K562 (cell line): ENCODE results near the gene ANKRD10. TPM values are rescaled to one million over a fixed set of nuclear protein-coding genes. Genes with fewer than 3 reads are reported as not detected.

Experiments used
- ETV6 ChIP-seq, 3 experiments: fragments of 150-350 bp in 1 of 3; sonication (generic) in 1 of 3; formaldehyde crosslinking in 1 of 3; IDR thresholded peaks; 2 replicates each; pipeline versions ENCODE4 v1.6.1 to v1.8.0; 2014 to 2022; ENCODE audit warnings: borderline replicate concordance in 2 of 3, low read depth in 2 of 3, antibody characterized with exemption in 1 of 3, low read length in 1 of 3, mild to moderate bottlenecking in 1 of 3, missing genetic modification reagents in 1 of 3
- GABPA ChIP-seq: fragments of 200-800 bp; sonication (Bioruptor generic); conservative IDR thresholded peaks from 2 replicates; pipeline ENCODE4 v1.6.1; 2016; ENCODE audit warnings: low read depth, missing genetic modification characterization, missing compliant biosample characterization
- HNRNPUL1 ChIP-seq: fragments of 200-400 bp; formaldehyde crosslinking; IDR thresholded peaks from 2 replicates; pipeline ENCODE4 v1.6.1; 2017; ENCODE audit warnings: low read length
- IRF2 ChIP-seq: sonication (generic); formaldehyde crosslinking; IDR thresholded peaks from 2 replicates; pipeline ENCODE4 v1.8.1; 2022; ENCODE audit warnings: mild to moderate bottlenecking, missing genetic modification reagents
- KLF13 ChIP-seq: fragments of 450-650 bp; IDR thresholded peaks from 2 replicates; pipeline ENCODE4 v1.6.1; 2016; ENCODE audit warnings: missing genetic modification characterization, low read depth, mild to moderate bottlenecking, missing compliant biosample characterization, moderate library complexity, borderline replicate concordance
- MAFK ChIP-seq: IDR thresholded peaks from 2 replicates; pipeline ENCODE4 v1.6.1; 2011; ENCODE audit warnings: low read length, improper control_type of control experiment
- NFXL1 ChIP-seq: fragments of 450-650 bp; formaldehyde crosslinking; IDR thresholded peaks from 2 replicates; pipeline ENCODE4 v1.4.0; 2021; ENCODE audit warnings: mild to moderate bottlenecking
- PHB2 ChIP-seq: fragments of 450-650 bp; IDR thresholded peaks from 2 replicates; pipeline ENCODE4 v1.6.1; 2017; ENCODE audit warnings: low read depth
- PHF21A ChIP-seq: fragments of 450-650 bp; IDR thresholded peaks from 2 replicates; pipeline ENCODE4 v1.6.1; 2017; ENCODE audit warnings: low read depth, borderline replicate concordance
- POLR2G ChIP-seq: fragments of 200-400 bp; formaldehyde crosslinking; IDR thresholded peaks from 2 replicates; pipeline ENCODE4 v1.6.1; 2017; ENCODE audit warnings: low read depth, mild to moderate bottlenecking, antibody characterized with exemption, low read length, moderate library complexity
- SRSF9 ChIP-seq: fragments of 200-400 bp; formaldehyde crosslinking; IDR thresholded peaks from 2 replicates; pipeline ENCODE4 v1.6.1; 2017; ENCODE audit warnings: low read depth, low read length, borderline replicate concordance
- XRCC5 ChIP-seq: fragments of 200-400 bp; formaldehyde crosslinking; IDR thresholded peaks from 2 replicates; pipeline ENCODE4 v1.6.1; 2017; ENCODE audit warnings: low read depth, mild to moderate bottlenecking, low read length
- ZNF146 ChIP-seq: IDR thresholded peaks from one replicate; pipeline ENCODE4 v1.6.1; 2018; ENCODE audit warnings: missing compliant biosample characterization; ENCODE audit not compliant: unreplicated experiment
- ZNF24 ChIP-seq: fragments of 450-650 bp; IDR thresholded peaks from 2 replicates; pipeline ENCODE4 v1.6.1; 2016
- polyA plus RNA-seq, 8 experiments: library from polyadenylated mRNA; depleted of rRNA in 4 of 8; stranded (reverse) in 5 of 8; unstranded in 3 of 8; fragments of >200 nt; fragmentation: Nextera tagmentation in 2 of 8; fragmentation: Illumina TruSeq in 1 of 8; extraction: Ambion mirVana in 2 of 8; extraction: Trizol in 1 of 8; gene quantifications; 2 replicates each; pipeline versions ENCODE4 v1.2.1 to v1.2.3, GENCODE V29; 2011 to 2014; ENCODE audit warnings: inconsistent platforms in 1 of 8, missing spikeins in 1 of 8
- total RNA-seq, 7 experiments: library from RNA; depleted of rRNA in 6 of 7; stranded (reverse); fragments of >200 nt in 6 of 7; fragmentation: Illumina TruSeq in 2 of 7; extraction: Trizol in 2 of 7; gene quantifications; 2 replicates each; pipeline versions ENCODE4 v1.2.1 to v1.2.3, GENCODE V29; 2011 to 2021; ENCODE audit warnings: low replicate concordance in 1 of 7
- TF ChIP-seq, protein P1 (sequence below): fragments of 250-450 bp; sonication (Bioruptor Pico); IDR thresholded peaks from 2 replicates; pipeline ENCODE4 v1.4.0; 2020; ENCODE audit warnings: borderline replicate concordance
- TF ChIP-seq, protein P2 (sequence below): fragments of 450-650 bp; IDR thresholded peaks from 2 replicates; pipeline ENCODE4 v1.6.1; 2014; ENCODE audit warnings: low read depth, mild to moderate bottlenecking, moderate library complexity, borderline replicate concordance
- TF ChIP-seq, protein P3 (sequence below): fragments of 200-400 bp; formaldehyde crosslinking; IDR thresholded peaks from 2 replicates; pipeline ENCODE4 v1.6.1; 2017; ENCODE audit warnings: mild to moderate bottlenecking, low read depth, low read length, moderate library complexity
- TF ChIP-seq, protein P4 (sequence below): sonication (generic); formaldehyde crosslinking; IDR thresholded peaks from 2 replicates; pipeline ENCODE4 v1.9.0; 2022; ENCODE audit warnings: mild to moderate bottlenecking, missing genetic modification reagents
- TF ChIP-seq, protein P5 (sequence below), 2 experiments: fragments of 200-800 bp in 1 of 2; sonication (Bioruptor generic) in 1 of 2; sonication (generic) in 1 of 2; formaldehyde crosslinking in 1 of 2; IDR thresholded peaks in 1 of 2; conservative IDR thresholded peaks in 1 of 2; 2 replicates each; pipeline versions ENCODE4 v1.5.0 to v1.6.1; 2016 to 2020; ENCODE audit warnings: missing compliant biosample characterization in 1 of 2, missing genetic modification characterization in 1 of 2, missing genetic modification reagents in 1 of 2

The ANKRD10 gene
- total and polyA plus RNA-seq, 9 of the 15 experiments (the other 6 are each of a cell fraction or from before 2014, with no cell fraction given) = 21.7 to 183 (median 45.0) TPM

DNA sequence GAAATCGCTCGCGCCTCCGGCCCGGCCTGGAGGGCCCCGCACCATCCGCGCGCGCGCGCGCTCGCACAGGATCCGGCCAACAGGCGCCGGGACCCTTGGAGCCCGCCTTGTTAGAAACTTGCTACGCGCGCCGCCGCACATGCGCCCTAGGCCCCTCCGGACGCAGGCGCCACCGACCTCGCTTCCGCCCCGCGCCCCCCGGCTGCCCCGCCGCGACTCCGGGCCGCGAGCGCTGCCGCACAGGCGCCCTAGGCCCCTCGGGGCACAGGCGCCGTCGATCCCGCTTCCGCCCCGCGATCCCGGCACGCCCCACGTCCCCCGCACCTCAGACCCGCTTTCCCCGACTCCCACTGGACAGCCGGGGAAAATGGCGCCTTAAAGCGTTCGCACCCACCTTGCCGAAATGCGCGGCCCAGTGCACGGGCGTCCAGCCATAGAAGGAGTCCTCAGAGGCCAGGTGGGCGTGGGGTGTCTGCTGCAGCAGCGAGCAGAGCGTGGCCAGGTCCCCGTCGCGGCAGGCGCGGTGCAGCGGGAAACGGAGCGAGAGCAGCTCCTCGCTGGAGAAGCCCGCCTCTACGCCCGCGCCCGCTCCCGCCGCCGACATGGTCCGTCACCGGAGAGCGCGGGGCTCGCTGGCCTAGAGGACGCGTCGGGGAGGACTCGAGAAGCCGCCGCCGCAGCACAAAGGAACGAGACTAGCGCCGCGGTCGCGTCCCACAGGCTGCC, 375 bp downstream of the ANKRD10 start (continued):
- TF ChIP-seq IRF2 (CRISPR knock-in tag) = no peak
- TF ChIP-seq ZNF24 = no peak
- TF ChIP-seq, protein P1, sequence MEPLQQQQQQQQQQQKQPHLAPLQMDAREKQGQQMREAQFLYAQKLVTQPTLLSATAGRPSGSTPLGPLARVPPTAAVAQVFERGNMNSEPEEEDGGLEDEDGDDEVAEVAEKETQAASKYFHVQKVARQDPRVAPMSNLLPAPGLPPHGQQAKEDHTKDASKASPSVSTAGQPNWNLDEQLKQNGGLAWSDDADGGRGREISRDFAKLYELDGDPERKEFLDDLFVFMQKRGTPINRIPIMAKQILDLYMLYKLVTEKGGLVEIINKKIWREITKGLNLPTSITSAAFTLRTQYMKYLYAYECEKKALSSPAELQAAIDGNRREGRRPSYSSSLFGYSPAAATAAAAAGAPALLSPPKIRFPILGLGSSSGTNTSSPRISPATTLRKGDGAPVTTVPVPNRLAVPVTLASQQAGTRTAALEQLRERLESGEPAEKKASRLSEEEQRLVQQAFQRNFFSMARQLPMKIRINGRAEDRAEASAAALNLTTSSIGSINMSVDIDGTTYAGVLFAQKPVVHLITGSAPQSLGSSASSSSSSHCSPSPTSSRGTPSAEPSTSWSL = no peak
- TF ChIP-seq POLR2G = peak; percentile 88
- peak; percentile 70; the same call in 1 of the 2 replicates for TF ChIP-seq KLF13
- TF ChIP-seq, protein P2, sequence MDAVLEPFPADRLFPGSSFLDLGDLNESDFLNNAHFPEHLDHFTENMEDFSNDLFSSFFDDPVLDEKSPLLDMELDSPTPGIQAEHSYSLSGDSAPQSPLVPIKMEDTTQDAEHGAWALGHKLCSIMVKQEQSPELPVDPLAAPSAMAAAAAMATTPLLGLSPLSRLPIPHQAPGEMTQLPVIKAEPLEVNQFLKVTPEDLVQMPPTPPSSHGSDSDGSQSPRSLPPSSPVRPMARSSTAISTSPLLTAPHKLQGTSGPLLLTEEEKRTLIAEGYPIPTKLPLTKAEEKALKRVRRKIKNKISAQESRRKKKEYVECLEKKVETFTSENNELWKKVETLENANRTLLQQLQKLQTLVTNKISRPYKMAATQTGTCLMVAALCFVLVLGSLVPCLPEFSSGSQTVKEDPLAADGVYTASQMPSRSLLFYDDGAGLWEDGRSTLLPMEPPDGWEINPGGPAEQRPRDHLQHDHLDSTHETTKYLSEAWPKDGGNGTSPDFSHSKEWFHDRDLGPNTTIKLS = no peak; the same call in 1 of the 2 replicates
- TF ChIP-seq SRSF9 = no peak
- TF ChIP-seq, protein P3, sequence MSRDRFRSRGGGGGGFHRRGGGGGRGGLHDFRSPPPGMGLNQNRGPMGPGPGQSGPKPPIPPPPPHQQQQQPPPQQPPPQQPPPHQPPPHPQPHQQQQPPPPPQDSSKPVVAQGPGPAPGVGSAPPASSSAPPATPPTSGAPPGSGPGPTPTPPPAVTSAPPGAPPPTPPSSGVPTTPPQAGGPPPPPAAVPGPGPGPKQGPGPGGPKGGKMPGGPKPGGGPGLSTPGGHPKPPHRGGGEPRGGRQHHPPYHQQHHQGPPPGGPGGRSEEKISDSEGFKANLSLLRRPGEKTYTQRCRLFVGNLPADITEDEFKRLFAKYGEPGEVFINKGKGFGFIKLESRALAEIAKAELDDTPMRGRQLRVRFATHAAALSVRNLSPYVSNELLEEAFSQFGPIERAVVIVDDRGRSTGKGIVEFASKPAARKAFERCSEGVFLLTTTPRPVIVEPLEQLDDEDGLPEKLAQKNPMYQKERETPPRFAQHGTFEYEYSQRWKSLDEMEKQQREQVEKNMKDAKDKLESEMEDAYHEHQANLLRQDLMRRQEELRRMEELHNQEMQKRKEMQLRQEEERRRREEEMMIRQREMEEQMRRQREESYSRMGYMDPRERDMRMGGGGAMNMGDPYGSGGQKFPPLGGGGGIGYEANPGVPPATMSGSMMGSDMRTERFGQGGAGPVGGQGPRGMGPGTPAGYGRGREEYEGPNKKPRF = no peak
- TF ChIP-seq PHF21A = no peak
- no peak for TF ChIP-seq NFXL1 (CRISPR knock-in tag)
- no peak for TF ChIP-seq HNRNPUL1
- TF ChIP-seq ETV6 (IDR thresholded peaks at IDR 0.05; ENCODE audit: borderline replicate concordance in 1 of 2, low read depth in 2 of 2, low read length in 1 of 2) = no peak
- no peak for TF ChIP-seq ETV6 (CRISPR knock-in tag; IDR thresholded peaks at IDR 0.05; ENCODE audit: borderline replicate concordance)
- peak; percentile 75 for TF ChIP-seq GABPA (tag)
- TF ChIP-seq MAFK = no peak
- TF ChIP-seq PHB2 = no peak
- TF ChIP-seq ZNF146 (CRISPR knock-in tag) = no peak
- TF ChIP-seq, protein P4, sequence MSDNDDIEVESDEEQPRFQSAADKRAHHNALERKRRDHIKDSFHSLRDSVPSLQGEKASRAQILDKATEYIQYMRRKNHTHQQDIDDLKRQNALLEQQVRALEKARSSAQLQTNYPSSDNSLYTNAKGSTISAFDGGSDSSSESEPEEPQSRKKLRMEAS (CRISPR knock-in tag) = peak; percentile 36
- TF ChIP-seq, protein P5, sequence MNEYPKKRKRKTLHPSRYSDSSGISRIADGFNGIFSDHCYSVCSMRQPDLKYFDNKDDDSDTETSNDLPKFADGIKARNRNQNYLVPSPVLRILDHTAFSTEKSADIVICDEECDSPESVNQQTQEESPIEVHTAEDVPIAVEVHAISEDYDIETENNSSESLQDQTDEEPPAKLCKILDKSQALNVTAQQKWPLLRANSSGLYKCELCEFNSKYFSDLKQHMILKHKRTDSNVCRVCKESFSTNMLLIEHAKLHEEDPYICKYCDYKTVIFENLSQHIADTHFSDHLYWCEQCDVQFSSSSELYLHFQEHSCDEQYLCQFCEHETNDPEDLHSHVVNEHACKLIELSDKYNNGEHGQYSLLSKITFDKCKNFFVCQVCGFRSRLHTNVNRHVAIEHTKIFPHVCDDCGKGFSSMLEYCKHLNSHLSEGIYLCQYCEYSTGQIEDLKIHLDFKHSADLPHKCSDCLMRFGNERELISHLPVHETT (CRISPR knock-in tag; conservative IDR thresholded peaks at IDR 0.05 in 1 of 2, IDR thresholded peaks at IDR 0.05 in 1 of 2) = 0 out of 4 replicates have a peak, but pooled peaks of 1 of the 2 experiments have one; percentile 19
- no peak for TF ChIP-seq XRCC5
